Kidney epithelial cell (primary cell): ENCODE results near the gene ZFAND3. TPM values are rescaled to one million over a fixed set of nuclear protein-coding genes. Genes with fewer than 3 reads are reported as not detected.

Experiments
- DNase-seq: peaks from one replicate; pipeline ENCODE4 v3.0.0-alpha.2; 2010; ENCODE audit warnings: low read depth
- H3K27me3 ChIP-seq: 2 replicates; pipeline ENCODE4 v1.6.0; 2011; ENCODE audit warnings: low read length; ENCODE audit not compliant: control insufficient read depth, insufficient read depth
- H3K36me3 ChIP-seq: 2 replicates; pipeline ENCODE4 v1.5.1; 2011; ENCODE audit warnings: low read length; ENCODE audit not compliant: control insufficient read depth, insufficient read depth
- H3K4me3 ChIP-seq: 2 replicates; pipeline ENCODE4 v1.5.1; 2011; ENCODE audit warnings: low read depth, mild to moderate bottlenecking, control low read depth, low read length
- CTCF ChIP-seq: IDR thresholded peaks from 2 replicates; pipeline ENCODE4 v1.5.1; 2011; ENCODE audit warnings: mild to moderate bottlenecking, moderate library complexity, low read length, control low read depth, inconsistent platforms; ENCODE audit not compliant: insufficient read depth, poor library complexity, severe bottlenecking
- total RNA-seq: library from RNA; depleted of rRNA; stranded (reverse); fragments of >200 nt; gene quantifications from 2 replicates; pipeline ENCODE4 v1.2.3, GENCODE V29; 2015

The ZFAND3 gene
- total RNA-seq, 1 donor from 2014 or later = 49.4 TPM

- no peak for TF ChIP-seq CTCF
- Histone ChIP-seq H3K4me3 (no peak overlapping the region), H3K27me3 (no peaks in the 10 kb centered on the region), H3K36me3 (no peaks in the 10 kb centered on the region)
- no peak for DNase-seq
These were observed 101.1 kb downstream of the ZFAND3 start for GRCh38 chr6:37920667-37921066.

GRCh38 chr6:37922563-37922962 is 103.0 kb downstream of the ZFAND3 start:
- Histone ChIP-seq H3K27me3 (no peaks in the 10 kb centered on the region), H3K4me3 (no peak overlapping the region), H3K36me3 (no peaks in the 10 kb centered on the region)
- no peak for DNase-seq
- no peak for TF ChIP-seq CTCF

GRCh38 chr6:37923514-37923913 is 104.0 kb downstream of the ZFAND3 start:
- no peak overlapping the region for H3K4me3 ChIP-seq
- TF ChIP-seq CTCF = no peak
- no peaks in the 10 kb centered on the region for H3K36me3 ChIP-seq

GRCh38 chr6:37926661-37927060 is 107.1 kb downstream of the ZFAND3 start:
- no peak overlapping the region for H3K4me3 ChIP-seq
- DNase-seq = no peak
- H3K27me3 ChIP-seq = no peaks in the 10 kb centered on the region
- no peaks in the 10 kb centered on the region for H3K36me3 ChIP-seq
- no peak for TF ChIP-seq CTCF

More at GRCh38 chr6:37923514-37923913, 104.0 kb downstream of the ZFAND3 start:
- DNase-seq = no peak
- H3K27me3 ChIP-seq = no peaks in the 10 kb centered on the region

- no peak for TF ChIP-seq CTCF
- Histone ChIP-seq H3K27me3 (no peaks in the 10 kb centered on the region), H3K4me3 (no peak overlapping the region), H3K36me3 (no peaks in the 10 kb centered on the region)
- no peak for DNase-seq
These were observed 108.7 kb downstream of the ZFAND3 start for GRCh38 chr6:37928217-37928616.

- H3K4me3 ChIP-seq = no peak overlapping the region
- no peaks in the 10 kb centered on the region for H3K27me3 ChIP-seq
- no peak for TF ChIP-seq CTCF
- no peak for DNase-seq
- H3K36me3 ChIP-seq = no peaks in the 10 kb centered on the region
These were observed 110.9 kb downstream of the ZFAND3 start for GRCh38 chr6:37930288-37930971.
